ENCODE data around the gene ARMCX5.

The ARMCX5 gene

GRCh38 chrX:102599084-102599950, at the start of gene ARMCX5:
Gene ARMCX5, plus strand, starts transcription at chrX:102599515. Its CDS starts 2,627 bp downstream, at chrX:102602142.
- peak; percentile 68 for DNase-seq

GRCh38 chrX:102558607-102559006, 40.7 kb upstream of the ARMCX5 start:
- no peak for DNase-seq

GRCh38 chrX:102560423-102561068, 38.8 kb upstream of the ARMCX5 start:
- DNase-seq = no peak

- DNase-seq = no peak
Observed at GRCh38 chrX:102580891-102581290, 18.4 kb upstream of the ARMCX5 start.

- no peak for DNase-seq
Observed at GRCh38 chrX:102593367-102593766, 5.9 kb upstream of the ARMCX5 start.

GRCh38 chrX:102599951-102600579, 750 bp downstream of the ARMCX5 start:
- DNase-seq = no peak

- DNase-seq = no peak
Observed at GRCh38 chrX:102604327-102604726, 5.0 kb downstream of the ARMCX5 start.

- no peak for DNase-seq
Observed at GRCh38 chrX:102606115-102606514, 6.8 kb downstream of the ARMCX5 start.

GRCh38 chrX:102610905-102611304, 11.6 kb downstream of the ARMCX5 start:
- DNase-seq = no peak

GRCh38 chrX:102624105-102624504, 24.8 kb downstream of the ARMCX5 start:
- no peak for DNase-seq

GRCh38 chrX:102627640-102628039, 28.3 kb downstream of the ARMCX5 start:
- no peak for DNase-seq

GRCh38 chrX:102637561-102637960, 38.2 kb downstream of the ARMCX5 start:
- DNase-seq = no peak

- DNase-seq = no peak
Observed at GRCh38 chrX:102650903-102651241, 51.6 kb downstream of the ARMCX5 start.

- DNase-seq = no peak
Observed at GRCh38 chrX:102651242-102652011, 52.1 kb downstream of the ARMCX5 start, which contains the start of gene GPRASP1. Gene GPRASP1, plus strand, starts transcription at chrX:102651483. Its CDS starts 2,431 bp downstream, at chrX:102653914.

GRCh38 chrX:102652031-102652688, 52.8 kb downstream of the ARMCX5 start:
- DNase-seq = no peak

Measured in DMS 273 treated with DMSO at 0.1 percent for 48 hours (cell line).